WERI-Rb-1 (cell line): ENCODE measurements around the gene GFOD1.

Source experiments
- DNase-seq: peaks from one replicate; pipeline ENCODE4 v3.0.0-alpha.2; 2020
- H3K27ac ChIP-seq: fragments of 250-450 bp; sonication (Bioruptor Pico); 2 replicates; pipeline ENCODE4 v1.5.1; 2020; ENCODE audit warnings: mild to moderate bottlenecking, moderate library complexity
- H3K27me3 ChIP-seq: fragments of 250-450 bp; sonication (Bioruptor Pico); 2 replicates; pipeline ENCODE4 v1.5.1; 2021; ENCODE audit warnings: mild to moderate bottlenecking, low read depth, moderate library complexity; ENCODE audit not compliant: insufficient read depth, severe bottlenecking
- H3K36me3 ChIP-seq: fragments of 250-450 bp; sonication (Bioruptor Pico); 2 replicates; pipeline ENCODE4 v1.5.1; 2020; ENCODE audit warnings: mild to moderate bottlenecking, moderate library complexity
- H3K4me3 ChIP-seq: 2 replicates; pipeline ENCODE4 v1.5.1; 2011; ENCODE audit warnings: low read depth, mild to moderate bottlenecking, control low read depth, low read length
- H3K9me3 ChIP-seq: fragments of 250-450 bp; sonication (Bioruptor Pico); 2 replicates; pipeline ENCODE4 v1.5.1; 2021; ENCODE audit warnings: mild to moderate bottlenecking, moderate library complexity; ENCODE audit not compliant: severe bottlenecking
- CTCF ChIP-seq: IDR thresholded peaks from 2 replicates; pipeline ENCODE4 v1.5.1; 2011; ENCODE audit warnings: low read depth, mild to moderate bottlenecking, control low read depth, inconsistent platforms, low read length

The GFOD1 gene

GRCh38 chr6:13375360-13375878 lies 112.0 kb downstream of the GFOD1 start:
- DNase-seq: no peak
- Histone ChIP-seq H3K27me3 (no peaks in the 10 kb centered on the region), H3K36me3 (no peaks in the 10 kb centered on the region), H3K4me3 (no peak overlapping the region), H3K9me3 (no peaks in the 10 kb centered on the region), H3K27ac (no peak overlapping the region)
- no peak for TF ChIP-seq CTCF

GRCh38 chr6:13373919-13374318 lies 113.5 kb downstream of the GFOD1 start:
- Histone ChIP-seq H3K27ac (no peak overlapping the region), H3K36me3 (no peaks in the 10 kb centered on the region), H3K9me3 (no peaks in the 10 kb centered on the region), H3K27me3 (no peaks in the 10 kb centered on the region), H3K4me3 (no peak overlapping the region)
- TF ChIP-seq CTCF: no peak
- no peak for DNase-seq

- Histone ChIP-seq H3K9me3 (no peaks in the 10 kb centered on the region), H3K4me3 (no peak overlapping the region), H3K27ac (no peak overlapping the region), H3K27me3 (no peaks in the 10 kb centered on the region), H3K36me3 (no peaks in the 10 kb centered on the region)
- TF ChIP-seq CTCF: no peak
- no peak for DNase-seq
Observed at GRCh38 chr6:13373488-13373886, 113.9 kb downstream of the GFOD1 start.

- Histone ChIP-seq H3K36me3 (no peaks in the 10 kb centered on the region), H3K27me3 (no peaks in the 10 kb centered on the region), H3K27ac (no peak overlapping the region), H3K4me3 (no peak overlapping the region), H3K9me3 (no peaks in the 10 kb centered on the region)
- TF ChIP-seq CTCF: no peak
- DNase-seq: no peak
Observed at GRCh38 chr6:13372688-13373487, 114.5 kb downstream of the GFOD1 start.

GRCh38 chr6:13372076-13372475 lies 115.3 kb downstream of the GFOD1 start:
- H3K9me3 ChIP-seq: no peaks in the 10 kb centered on the region
- no peak for TF ChIP-seq CTCF
- no peaks in the 10 kb centered on the region for H3K36me3 ChIP-seq
- no peaks in the 10 kb centered on the region for H3K27me3 ChIP-seq
- no peak overlapping the region for H3K4me3 ChIP-seq
- DNase-seq: no peak
- no peak overlapping the region for H3K27ac ChIP-seq
